ENCODE measurements around the gene VSNL1.

Gene VSNL1

DNA sequence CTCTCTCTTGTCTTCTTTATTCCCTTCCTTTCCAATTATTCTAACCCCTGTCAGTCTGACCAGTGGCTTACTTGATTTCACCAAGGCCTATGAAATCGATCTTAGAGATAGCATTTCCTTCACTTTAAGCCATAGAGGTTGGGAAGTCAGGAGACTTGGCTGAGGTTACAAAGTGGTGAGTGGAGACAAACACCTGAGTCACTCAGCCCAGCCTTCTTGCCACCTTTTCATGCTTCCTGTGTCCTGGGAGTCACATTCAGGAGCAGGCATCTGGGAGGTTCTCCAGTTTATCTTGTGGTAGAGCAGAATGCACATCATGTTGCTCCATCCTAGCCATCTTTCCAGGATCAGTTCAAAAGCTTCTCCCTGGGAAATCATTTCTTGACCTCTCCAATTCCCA lies 59.1 kb downstream of the VSNL1 start:
- no peaks in the 10 kb centered on the region for H3K9me2 ChIP-seq (replicated peaks; ENCODE audit: insufficient read depth, low read length)
- H3K9ac ChIP-seq (ENCODE audit: low read length): no peak overlapping the region
- no peaks in the 10 kb centered on the region for H4K20me1 ChIP-seq (ENCODE audit: low read depth, low read length)
- no peaks in the 10 kb centered on the region for H3K79me2 ChIP-seq (ENCODE audit: insufficient read depth, low read length)
- no peaks in the 10 kb centered on the region for H3K9me3 ChIP-seq (ENCODE audit: insufficient read depth, low read length)
- H3K27ac ChIP-seq (ENCODE audit: low read depth, low read length): no peak overlapping the region
- TF ChIP-seq, protein P1, sequence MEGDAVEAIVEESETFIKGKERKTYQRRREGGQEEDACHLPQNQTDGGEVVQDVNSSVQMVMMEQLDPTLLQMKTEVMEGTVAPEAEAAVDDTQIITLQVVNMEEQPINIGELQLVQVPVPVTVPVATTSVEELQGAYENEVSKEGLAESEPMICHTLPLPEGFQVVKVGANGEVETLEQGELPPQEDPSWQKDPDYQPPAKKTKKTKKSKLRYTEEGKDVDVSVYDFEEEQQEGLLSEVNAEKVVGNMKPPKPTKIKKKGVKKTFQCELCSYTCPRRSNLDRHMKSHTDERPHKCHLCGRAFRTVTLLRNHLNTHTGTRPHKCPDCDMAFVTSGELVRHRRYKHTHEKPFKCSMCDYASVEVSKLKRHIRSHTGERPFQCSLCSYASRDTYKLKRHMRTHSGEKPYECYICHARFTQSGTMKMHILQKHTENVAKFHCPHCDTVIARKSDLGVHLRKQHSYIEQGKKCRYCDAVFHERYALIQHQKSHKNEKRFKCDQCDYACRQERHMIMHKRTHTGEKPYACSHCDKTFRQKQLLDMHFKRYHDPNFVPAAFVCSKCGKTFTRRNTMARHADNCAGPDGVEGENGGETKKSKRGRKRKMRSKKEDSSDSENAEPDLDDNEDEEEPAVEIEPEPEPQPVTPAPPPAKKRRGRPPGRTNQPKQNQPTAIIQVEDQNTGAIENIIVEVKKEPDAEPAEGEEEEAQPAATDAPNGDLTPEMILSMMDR (IDR thresholded peaks at IDR 0.05; ENCODE audit: insufficient read depth, low read length, poor library complexity, severe bottlenecking): no peak
- no peak for TF ChIP-seq EZH2phosphoT487 (conservative IDR thresholded peaks at IDR 0.05; ENCODE audit: low read length)
- H3K4me2 ChIP-seq (ENCODE audit: low read depth, low read length, poor library complexity, severe bottlenecking): no peak overlapping the region
- H3F3A ChIP-seq (ENCODE audit: insufficient read depth): no peaks in the 10 kb centered on the region
- no peak overlapping the region for H2AFZ ChIP-seq (ENCODE audit: low read depth, low read length, severe bottlenecking)
- H3K4me3 ChIP-seq (ENCODE audit: insufficient read depth, low read length, poor library complexity, severe bottlenecking): no peak overlapping the region
- no peaks in the 10 kb centered on the region for H3K27me3 ChIP-seq (ENCODE audit: low read length)
- no peaks in the 10 kb centered on the region for H3K36me3 ChIP-seq (ENCODE audit: low read length)

DNA sequence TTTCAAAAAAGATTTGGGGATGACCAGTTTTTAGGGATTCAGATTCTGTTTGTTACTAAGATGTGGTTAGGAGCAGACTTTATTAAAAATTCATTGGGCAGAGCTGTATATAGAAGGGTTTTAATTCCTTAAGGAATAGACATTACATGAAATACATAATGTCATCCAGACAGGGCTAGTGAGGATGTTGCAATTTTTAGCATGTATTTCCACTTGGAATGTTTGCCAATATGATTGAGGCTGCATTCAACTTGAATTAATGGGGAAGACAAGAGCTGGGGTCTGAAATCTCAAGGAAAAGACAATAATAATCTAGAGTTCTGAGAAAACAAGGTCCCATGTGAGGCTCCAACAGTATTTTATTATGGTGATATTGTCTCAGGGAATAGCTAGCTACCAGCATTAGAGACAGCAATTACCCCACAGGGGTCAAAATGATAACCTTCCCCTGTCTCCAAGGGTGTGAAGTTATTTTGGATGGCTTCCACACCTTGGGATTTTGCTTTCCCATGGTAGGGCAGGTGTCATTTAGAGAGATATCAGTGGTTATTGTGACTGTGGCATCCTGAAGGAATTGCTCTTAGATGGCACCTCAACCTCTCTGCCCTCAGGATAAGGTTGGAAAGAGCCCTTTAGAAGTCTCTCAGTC lies 60.2 kb downstream of the VSNL1 start:
- Histone ChIP-seq H3K79me2 (ENCODE audit: insufficient read depth, low read length) (no peaks in the 10 kb centered on the region), H3K27me3 (ENCODE audit: low read length) (no peaks in the 10 kb centered on the region), H2AFZ (ENCODE audit: low read depth, low read length, severe bottlenecking) (no peak overlapping the region), H3K4me2 (ENCODE audit: low read depth, low read length, poor library complexity, severe bottlenecking) (no peak overlapping the region), H3K36me3 (ENCODE audit: low read length) (no peaks in the 10 kb centered on the region), H3K9me2 (replicated peaks; ENCODE audit: insufficient read depth, low read length) (no peaks in the 10 kb centered on the region), H3K4me3 (ENCODE audit: insufficient read depth, low read length, poor library complexity, severe bottlenecking) (no peak overlapping the region), H3K9me3 (ENCODE audit: insufficient read depth, low read length) (no peaks in the 10 kb centered on the region), H4K20me1 (ENCODE audit: low read depth, low read length) (no peaks in the 10 kb centered on the region), H3K27ac (ENCODE audit: low read depth, low read length) (no peak overlapping the region), H3K9ac (ENCODE audit: low read length) (no peak overlapping the region), H3F3A (ENCODE audit: insufficient read depth) (no peaks in the 10 kb centered on the region)
- TF ChIP-seq EZH2phosphoT487 (conservative IDR thresholded peaks at IDR 0.05; ENCODE audit: low read length): no peak
- TF ChIP-seq, protein P1 (IDR thresholded peaks at IDR 0.05; ENCODE audit: insufficient read depth, low read length, poor library complexity, severe bottlenecking): no peak

- no peak for TF ChIP-seq EZH2phosphoT487 (conservative IDR thresholded peaks at IDR 0.05; ENCODE audit: low read length)
- TF ChIP-seq, protein P1 (IDR thresholded peaks at IDR 0.05; ENCODE audit: insufficient read depth, low read length, poor library complexity, severe bottlenecking): no peak
- Histone ChIP-seq H3K27me3 (ENCODE audit: low read length) (no peaks in the 10 kb centered on the region), H3K36me3 (ENCODE audit: low read length) (no peaks in the 10 kb centered on the region), H3K4me2 (ENCODE audit: low read depth, low read length, poor library complexity, severe bottlenecking) (no peak overlapping the region), H3K9me3 (ENCODE audit: insufficient read depth, low read length) (no peaks in the 10 kb centered on the region), H3K27ac (ENCODE audit: low read depth, low read length) (no peak overlapping the region), H3F3A (ENCODE audit: insufficient read depth) (no peaks in the 10 kb centered on the region), H3K79me2 (ENCODE audit: insufficient read depth, low read length) (no peaks in the 10 kb centered on the region), H3K4me3 (ENCODE audit: insufficient read depth, low read length, poor library complexity, severe bottlenecking) (no peak overlapping the region), H3K9me2 (replicated peaks; ENCODE audit: insufficient read depth, low read length) (no peaks in the 10 kb centered on the region), H2AFZ (ENCODE audit: low read depth, low read length, severe bottlenecking) (no peak overlapping the region), H4K20me1 (ENCODE audit: low read depth, low read length) (no peaks in the 10 kb centered on the region), H3K9ac (ENCODE audit: low read length) (no peak overlapping the region)
Observed at GRCh38 chr2:17604050-17604449, 63.6 kb downstream of the VSNL1 start.
